Activated gamma-delta T cell treated with Interleukin-2 at 50 U/mL for 16 hours (primary cell): ENCODE results near the gene SCYL1.

ENCODE experiments used
- DNase-seq: peaks from one replicate; pipeline ENCODE4 v3.0.0-alpha.2; 2020

SCYL1 gene

GRCh38 chr11:65524741-65525545 is at the start of gene SCYL1:
TSS of gene SCYL1 (plus strand) at chr11:65525083. CDS start at chr11:65525154, 71 bp downstream.
- peak; percentile 79 for DNase-seq

GRCh38 chr11:65476632-65477148 is 48.2 kb upstream of the SCYL1 start:
- no peak for DNase-seq

GRCh38 chr11:65477149-65477965 is 47.5 kb upstream of the SCYL1 start:
- peak; percentile 90 for DNase-seq

GRCh38 chr11:65478388-65479183 is 46.3 kb upstream of the SCYL1 start:
- DNase-seq, result no peak

- no peak for DNase-seq
Observed at GRCh38 chr11:65479184-65480145, 45.4 kb upstream of the SCYL1 start.

- DNase-seq, result no peak
Observed at GRCh38 chr11:65482306-65482850, 42.5 kb upstream of the SCYL1 start.

- DNase-seq, result no peak
Observed at GRCh38 chr11:65485920-65486219, 39.0 kb upstream of the SCYL1 start.

GRCh38 chr11:65486570-65487466 is 38.1 kb upstream of the SCYL1 start:
- no peak for DNase-seq

- no peak for DNase-seq
Observed at GRCh38 chr11:65487467-65488272, 37.2 kb upstream of the SCYL1 start.

- DNase-seq, result no peak
Observed at GRCh38 chr11:65488273-65489034, 36.4 kb upstream of the SCYL1 start.

- no peak for DNase-seq
Observed at GRCh38 chr11:65489035-65489705, 35.7 kb upstream of the SCYL1 start.

GRCh38 chr11:65489706-65490320 is 35.1 kb upstream of the SCYL1 start:
- no peak for DNase-seq

- no peak for DNase-seq
Observed at GRCh38 chr11:65491163-65491465, 33.8 kb upstream of the SCYL1 start.

GRCh38 chr11:65491614-65492386 is 33.1 kb upstream of the SCYL1 start:
- no peak for DNase-seq

- no peak for DNase-seq
Observed at GRCh38 chr11:65492387-65492636, 32.6 kb upstream of the SCYL1 start.

GRCh38 chr11:65492637-65493366 is 32.1 kb upstream of the SCYL1 start:
- DNase-seq, result no peak
